Ascending aorta (tissue), 2 donors: ENCODE measurements around the gene SFN. TPM values are rescaled to one million over a fixed set of nuclear protein-coding genes. Genes with fewer than 3 reads are reported as not detected.

Experiments used
- DNase-seq, 2 donors: peaks; one replicate each; pipeline ENCODE4 v3.0.0-alpha.2; 2019; ENCODE audit warnings: low spot score in 2 of 2
- H3K27ac ChIP-seq, 2 donors: fragments of 200-600 bp; sonication (generic); one replicate each; pipeline ENCODE4 v1.5.1; 2016 to 2017; ENCODE audit warnings: mild to moderate bottlenecking in 1 of 2
- H3K27me3 ChIP-seq: fragments of 200-600 bp; sonication (generic); one replicate; pipeline ENCODE4 v1.5.1; 2017
- H3K36me3 ChIP-seq, 2 donors: fragments of 200-600 bp; sonication (generic); one replicate each; pipeline ENCODE4 v1.5.1; 2016
- H3K4me1 ChIP-seq, 2 donors: fragments of 200-600 bp; sonication (generic); one replicate each; pipeline ENCODE4 v1.5.1; 2016 to 2017; ENCODE audit warnings: mild to moderate bottlenecking in 1 of 2
- H3K4me3 ChIP-seq, 2 donors: fragments of 200-600 bp; sonication (generic); one replicate each; pipeline ENCODE4 v1.5.1; 2016 to 2017; ENCODE audit warnings: mild to moderate bottlenecking in 1 of 2
- H3K9me3 ChIP-seq, 2 donors: fragments of 200-600 bp; sonication (generic); one replicate each; pipeline ENCODE4 v1.5.1; 2016
- CTCF ChIP-seq, 3 experiments: fragments of 200-600 bp in 2 of 3; fragments of 450-650 bp in 1 of 3; sonication (generic) in 2 of 3; IDR thresholded peaks; one replicate each; pipeline ENCODE4 v1.5.1; 2016 to 2019; ENCODE audit warnings: antibody characterized with exemption in 3 of 3, mild to moderate bottlenecking in 1 of 3, moderate library complexity in 1 of 3
- intact Hi-C: fragments of 100-400 bp; cut with DNase I; formaldehyde crosslinking; loops from one replicate; pipeline ENCODE4 v1.15.1; 2023
- total RNA-seq: library from RNA; depleted of rRNA; stranded (reverse); fragments of >200 nt; gene quantifications from one replicate; pipeline ENCODE4 v1.1.0, GENCODE V29; 2016

Gene SFN
- total RNA-seq, 1 donor from 2014 or later = 17.8 TPM

GRCh38 chr1:26854906-26855305 lies 8.0 kb upstream of the SFN start:
- Histone ChIP-seq H3K9me3 (no peaks in the 10 kb centered on the region), H3K4me3 (no peak overlapping the region), H3K27me3 (no peaks in the 10 kb centered on the region), H3K4me1 (peaks cover 0 to 3% of the 10 kb centered on the region in 2 donors), H3K36me3 (peaks cover 46 to 75% of the 10 kb centered on the region in 2 donors), H3K27ac (no peak overlapping the region)
- intact Hi-C loops = no loop called here
- no peak for DNase-seq
- no peak for TF ChIP-seq CTCF (IDR thresholded peaks at IDR 0.05)

DNA sequence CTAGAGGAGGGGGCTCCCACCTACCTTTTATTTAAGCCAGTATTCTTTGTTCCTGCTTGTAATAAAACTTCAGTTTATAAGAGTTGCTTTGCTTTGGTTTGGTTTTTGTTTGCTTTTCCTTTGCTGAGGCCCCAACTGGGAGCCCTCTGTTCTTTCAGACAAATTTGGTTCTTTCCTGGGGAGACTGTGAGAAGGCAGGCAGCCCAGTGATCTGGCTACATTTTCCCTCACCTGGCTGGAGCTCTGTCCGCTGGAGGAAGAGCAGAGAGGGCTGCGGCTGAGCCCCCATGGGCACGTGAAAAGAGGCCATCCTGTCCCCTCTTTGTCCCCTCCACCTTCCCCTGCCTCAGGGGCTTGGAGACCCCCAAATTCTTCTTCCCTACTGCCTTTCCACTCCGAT lies 7.3 kb upstream of the SFN start:
- H3K27ac ChIP-seq = no peak overlapping the region
- TF ChIP-seq CTCF (IDR thresholded peaks at IDR 0.05) = no peak
- no peaks in the 10 kb centered on the region for H3K9me3 ChIP-seq
- intact Hi-C loops = no loop called here
- H3K36me3 ChIP-seq = peaks cover 40 to 67% of the 10 kb centered on the region in 2 donors
- no peak for DNase-seq
- peaks cover 0 to 3% of the 10 kb centered on the region in 2 donors for H3K4me1 ChIP-seq
- no peaks in the 10 kb centered on the region for H3K27me3 ChIP-seq
- H3K4me3 ChIP-seq = no peak overlapping the region

GRCh38 chr1:26856181-26856580 lies 6.8 kb upstream of the SFN start:
- Histone ChIP-seq H3K4me1 (peaks cover 0 to 3% of the 10 kb centered on the region in 2 donors), H3K9me3 (no peaks in the 10 kb centered on the region), H3K36me3 (peaks cover 34 to 62% of the 10 kb centered on the region in 2 donors), H3K27ac (no peak overlapping the region), H3K27me3 (no peaks in the 10 kb centered on the region), H3K4me3 (no peak overlapping the region)
- no peak for TF ChIP-seq CTCF (IDR thresholded peaks at IDR 0.05)
- DNase-seq = no peak
- intact Hi-C loops = no loop called here

DNA sequence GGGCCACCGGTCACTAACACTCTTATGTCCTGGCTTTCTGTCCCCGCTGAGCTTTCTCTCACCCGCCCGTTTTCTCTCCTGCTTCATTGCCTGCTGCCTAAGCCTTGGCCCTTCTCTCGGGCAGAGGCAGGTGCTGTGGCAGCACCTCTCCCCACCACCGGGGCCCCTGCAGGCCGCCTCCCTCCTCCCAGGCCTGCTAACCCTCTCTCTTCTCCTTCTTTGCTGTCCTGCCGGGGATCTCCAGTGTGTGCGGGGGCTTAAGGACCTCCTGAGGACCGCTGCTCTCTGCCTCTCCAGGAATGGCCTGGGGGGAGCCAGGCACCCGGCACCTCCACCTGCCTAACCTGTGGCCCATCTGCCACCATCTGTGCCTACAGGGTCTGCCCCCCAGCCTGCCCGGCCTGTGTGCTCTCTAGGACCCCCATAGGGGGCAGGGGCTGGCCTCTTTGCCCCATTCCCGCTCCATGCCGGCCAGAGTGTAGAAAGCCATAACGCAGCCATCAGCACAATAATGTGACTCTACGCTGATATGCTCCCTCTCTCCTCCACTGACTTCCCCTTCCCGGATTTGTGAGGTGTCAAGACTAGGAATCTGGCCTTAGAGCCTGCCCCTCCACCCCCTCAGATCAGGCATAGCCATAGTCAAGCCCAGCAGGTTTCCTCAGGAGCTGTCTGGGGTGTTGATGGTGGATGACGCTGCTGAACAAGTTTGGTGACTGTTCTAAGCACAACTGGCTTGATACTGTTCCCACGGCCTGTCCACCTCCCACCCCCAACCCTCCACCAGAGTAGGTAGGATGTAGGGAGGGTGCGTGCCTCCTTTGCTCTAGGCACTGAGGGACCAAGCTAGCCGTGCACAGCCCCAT lies 6.1 kb upstream of the SFN start:
- no peak for DNase-seq
- peaks cover 28 to 55% of the 10 kb centered on the region in 2 donors for H3K36me3 ChIP-seq
- intact Hi-C loops = no loop called here

GRCh38 chr1:26857473-26858060 lies 5.4 kb upstream of the SFN start:
- intact Hi-C loops = no loop called here
- H3K36me3 ChIP-seq = peaks cover 20 to 48% of the 10 kb centered on the region in 2 donors
- H3K4me3 ChIP-seq = no peak overlapping the region

More for the DNA sequence above, 6.1 kb upstream of the SFN start:
- Histone ChIP-seq H3K4me1 (peaks cover 0 to 3% of the 10 kb centered on the region in 2 donors), H3K4me3 (no peak overlapping the region), H3K9me3 (no peaks in the 10 kb centered on the region), H3K27me3 (no peaks in the 10 kb centered on the region), H3K27ac (no peak overlapping the region)
- TF ChIP-seq CTCF (IDR thresholded peaks at IDR 0.05) = no peak

More at GRCh38 chr1:26857473-26858060, 5.4 kb upstream of the SFN start:
- Histone ChIP-seq H3K9me3 (no peaks in the 10 kb centered on the region), H3K27me3 (no peaks in the 10 kb centered on the region), H3K27ac (no peak overlapping the region), H3K4me1 (peaks cover 0 to 3% of the 10 kb centered on the region in 2 donors)
- no peak for DNase-seq
- no peak for TF ChIP-seq CTCF (IDR thresholded peaks at IDR 0.05)
